Fibroblast of lung (primary cell): ENCODE data around the gene ZNF564.

ENCODE experiments used
- CTCF ChIP-seq, 2 donors: IDR thresholded peaks in 1 of 2; conservative IDR thresholded peaks in 1 of 2; 1 replicate in 1 of 2; 2 replicates in 1 of 2; pipeline ENCODE4 v1.5.1; 2011 to 2012; ENCODE audit warnings: low read length in 2 of 2, control low read depth in 1 of 2, inconsistent platforms in 1 of 2, low read depth in 1 of 2, mild to moderate bottlenecking in 1 of 2
- EZH2 ChIP-seq: IDR thresholded peaks from 2 replicates; pipeline ENCODE4 v1.5.1; 2012; ENCODE audit warnings: low read length, control low read depth, mild to moderate bottlenecking; ENCODE audit errors: missing control alignments

GRCh38 chr19:12597594-12597993 lies 46.3 kb upstream of the ZNF564 start:
- TF ChIP-seq CTCF (conservative IDR thresholded peaks at IDR 0.05 in 1 of 2, IDR thresholded peaks at IDR 0.05 in 1 of 2; ENCODE audit: low read depth in 1 of 2, low read length in 2 of 2) (no peak), EZH2 (no peak)
